Endothelial cell of umbilical vein (primary cell): ENCODE results near the gene IGHMBP2. TPM values are rescaled to one million over a fixed set of nuclear protein-coding genes. Genes with fewer than 3 reads are reported as not detected.

Experiments used
- polyA plus RNA-seq, 4 experiments: library from polyadenylated mRNA; depleted of rRNA in 3 of 4; stranded (reverse) in 3 of 4; unstranded in 1 of 4; fragments of >200 nt; gene quantifications; 2 replicates each; pipeline versions ENCODE4 v1.2.1 to v1.2.3, GENCODE V29; 2011 to 2012; ENCODE audit warnings: missing spikeins in 1 of 4
- total RNA-seq: library from RNA; stranded (reverse); gene quantifications from 2 replicates; pipeline ENCODE4 v1.2.3, GENCODE V29; 2021

Gene IGHMBP2
- total and polyA plus RNA-seq, 2 donors (not counting 3 experiments of a cell fraction or from before 2014, with no cell fraction given), result 10.9 to 25.1 TPM

Other genes starting within 250 kb of the IGHMBP2 start
- 6.1 and 9.8 TPM in 2 replicates for gene GAL, start 219.3 kb upstream of the IGHMBP2 start, total RNA-seq
- gene GAL, start 219.3 kb upstream of the IGHMBP2 start, polyA plus RNA-seq, result 1.2 and 2.8 TPM in 2 replicates
- gene TESMIN, start 152.4 kb upstream of the IGHMBP2 start, total RNA-seq, result 3.1 and 6.1 TPM in 2 replicates
- gene TESMIN, start 152.4 kb upstream of the IGHMBP2 start, polyA plus RNA-seq, result 1.7 and 1.8 TPM in 2 replicates
- 52.1 and 62.1 TPM in 2 replicates for gene CPT1A, start 62.0 kb upstream of the IGHMBP2 start, total RNA-seq
- 20.1 and 26.3 TPM in 2 replicates for gene CPT1A, start 62.0 kb upstream of the IGHMBP2 start, polyA plus RNA-seq
- 52.2 and 65.1 TPM in 2 replicates for gene MRPL21, start 59 bp upstream of the IGHMBP2 start, total RNA-seq
- 65.5 and 69.1 TPM in 2 replicates for gene MRPL21, start 59 bp upstream of the IGHMBP2 start, polyA plus RNA-seq
- gene MRGPRD, start 77.1 kb downstream of the IGHMBP2 start, total RNA-seq, result not detected in 2 replicates
- not detected in 2 replicates for gene MRGPRD, start 77.1 kb downstream of the IGHMBP2 start, polyA plus RNA-seq
- gene MRGPRF, start 109.4 kb downstream of the IGHMBP2 start, total RNA-seq, result not detected in 2 replicates
- gene MRGPRF, start 109.4 kb downstream of the IGHMBP2 start, polyA plus RNA-seq, result not detected in 2 replicates
- 13.4 and 15.2 TPM in 2 replicates for gene TPCN2, start 145.0 kb downstream of the IGHMBP2 start, total RNA-seq
- gene TPCN2, start 145.0 kb downstream of the IGHMBP2 start, polyA plus RNA-seq, result 9.2 and 10.3 TPM in 2 replicates